ENCODE results near the gene IRF9.

Gene IRF9

DNA sequence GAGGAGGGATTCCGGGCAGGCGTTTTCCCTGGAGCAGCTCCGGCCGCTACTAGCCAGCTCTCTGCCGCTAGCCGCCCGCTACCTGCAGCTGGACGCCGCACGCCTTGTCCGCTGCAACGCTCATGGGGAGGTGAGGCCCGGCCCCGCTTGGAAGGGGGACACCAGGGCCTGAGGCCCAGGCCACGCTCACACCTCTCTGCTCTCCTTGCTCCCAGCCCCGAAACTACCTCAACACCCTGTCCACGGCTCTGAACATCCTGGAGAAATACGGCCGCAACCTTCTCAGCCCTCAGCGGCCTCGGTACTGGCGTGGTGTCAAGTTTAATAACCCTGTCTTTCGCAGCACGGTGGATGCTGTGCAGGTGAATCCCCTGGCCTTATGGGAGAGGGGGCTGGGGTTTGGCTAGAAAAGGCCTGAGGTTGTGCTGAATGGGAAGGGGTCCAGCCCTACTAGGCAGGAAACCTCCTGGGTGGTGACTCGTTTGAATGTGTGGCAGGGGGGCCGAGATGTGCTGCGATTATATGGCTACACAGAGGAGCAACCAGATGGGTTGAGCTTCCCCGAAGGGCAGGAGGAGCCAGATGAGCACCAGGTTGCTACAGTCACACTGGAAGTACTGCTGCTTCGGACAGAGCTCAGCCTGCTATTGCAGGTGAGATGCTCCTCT lies 13.2 kb upstream of the IRF9 start:
- Histone ChIP-seq H3K4me3 (ENCODE audit: low read length) (peak overlapping the region; percentile 78), H3K18ac (ENCODE audit: low read length) (peak overlapping the region; percentile 43), H2AK5ac (ENCODE audit: low read length) (peak overlapping the region; percentile 38), H2BK120ac (ENCODE audit: low read depth, low read length) (no peak overlapping the region), H3K27me3 (ENCODE audit: insufficient read depth, low read length, poor library complexity) (no peaks in the 10 kb centered on the region), H2BK5ac (ENCODE audit: low read length) (no peak overlapping the region), H3K9ac (ENCODE audit: low read length) (peak overlapping the region; percentile 98), H3K56ac (ENCODE audit: low read length) (peak overlapping the region; percentile 92), H3K4me2 (ENCODE audit: low read length) (peak overlapping the region; percentile 98), H3K79me2 (ENCODE audit: control insufficient read depth, insufficient read depth, low read length) (peaks cover 16% of the 10 kb centered on the region), H4K8ac (ENCODE audit: low read depth, low read length) (no peak overlapping the region), H3K79me1 (ENCODE audit: low read length) (peaks cover 20% of the 10 kb centered on the region), H2BK15ac (replicated peaks; ENCODE audit: low read depth) (no peak overlapping the region), H4K5ac (ENCODE audit: low read length) (no peak overlapping the region), H3K4ac (ENCODE audit: low read depth, low read length) (no peak overlapping the region), H3K27ac (ENCODE audit: low read depth, low read length) (peak overlapping the region; percentile 46), H3K4me1 (ENCODE audit: control insufficient read depth, low read depth, low read length) (peaks cover 8% of the 10 kb centered on the region), H3K23ac (ENCODE audit: low read length) (peak overlapping the region; percentile 66), H3K36me3 (ENCODE audit: control insufficient read depth, insufficient read depth, low read length) (peaks cover 12% of the 10 kb centered on the region)
- WGBS (ENCODE audit: extremely low coverage, insufficient coverage, low lambda C conversion rate): no CpG with 5 or more reads among the region's 29 CpGs
- peak; percentile 29 for DNase-seq

DNA sequence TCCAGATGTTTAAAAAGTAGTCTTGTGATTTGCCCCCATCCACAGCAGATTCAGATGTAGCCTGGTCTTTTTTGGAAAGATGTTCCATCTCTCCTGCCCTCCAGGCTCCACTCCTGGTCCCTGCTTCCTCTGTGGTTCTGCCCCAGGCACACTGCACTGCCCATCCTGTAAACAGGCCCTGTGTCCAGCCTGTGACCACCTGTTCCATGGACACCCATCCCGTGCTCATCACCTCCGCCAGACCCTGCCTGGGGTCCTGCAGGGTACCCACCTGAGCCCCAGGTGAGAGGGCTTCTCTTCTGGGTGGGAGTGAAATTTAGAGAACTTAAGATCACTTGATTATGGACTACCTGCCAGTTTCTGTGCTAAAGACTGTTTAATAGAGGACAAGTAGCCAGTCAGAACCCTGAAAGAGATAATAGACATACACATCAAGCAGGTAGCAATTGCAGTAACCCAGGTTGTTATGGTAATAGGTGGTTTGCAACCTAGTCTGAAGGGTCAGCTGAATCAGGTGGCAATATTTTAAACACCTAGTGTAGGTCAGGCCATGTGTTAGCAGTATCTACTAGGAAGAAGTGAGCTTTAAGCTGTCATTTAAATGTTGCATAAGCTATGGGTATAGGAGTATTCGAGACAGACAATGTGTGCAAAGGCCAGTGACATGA lies 11.6 kb upstream of the IRF9 start:
- peaks cover 8% of the 10 kb centered on the region for H3K4me1 ChIP-seq (ENCODE audit: control insufficient read depth, low read depth, low read length)
- no peak overlapping the region for H3K4me3 ChIP-seq (ENCODE audit: low read length)
- no peak overlapping the region for H3K4ac ChIP-seq (ENCODE audit: low read depth, low read length)
- H3K4me2 ChIP-seq (ENCODE audit: low read length): no peak overlapping the region
- H3K27ac ChIP-seq (ENCODE audit: low read depth, low read length): no peak overlapping the region
- no peak overlapping the region for H2BK5ac ChIP-seq (ENCODE audit: low read length)
- H3K23ac ChIP-seq (ENCODE audit: low read length): no peak overlapping the region
- DNase-seq: no peak
- no CpG with 5 or more reads among the region's 3 CpGs for WGBS (ENCODE audit: extremely low coverage, insufficient coverage, low lambda C conversion rate)
- peaks cover 20% of the 10 kb centered on the region for H3K79me1 ChIP-seq (ENCODE audit: low read length)
- no peak overlapping the region for H3K9ac ChIP-seq (ENCODE audit: low read length)
- no peak overlapping the region for H4K5ac ChIP-seq (ENCODE audit: low read length)
- no peaks in the 10 kb centered on the region for H3K27me3 ChIP-seq (ENCODE audit: insufficient read depth, low read length, poor library complexity)
- H4K8ac ChIP-seq (ENCODE audit: low read depth, low read length): no peak overlapping the region
- no peak overlapping the region for H2BK15ac ChIP-seq (replicated peaks; ENCODE audit: low read depth)
- H3K36me3 ChIP-seq (ENCODE audit: control insufficient read depth, insufficient read depth, low read length): peaks cover 12% of the 10 kb centered on the region
- H2BK120ac ChIP-seq (ENCODE audit: low read depth, low read length): no peak overlapping the region
- H3K18ac ChIP-seq (ENCODE audit: low read length): no peak overlapping the region
- H3K79me2 ChIP-seq (ENCODE audit: control insufficient read depth, insufficient read depth, low read length): peaks cover 16% of the 10 kb centered on the region
- H2AK5ac ChIP-seq (ENCODE audit: low read length): no peak overlapping the region
- H3K56ac ChIP-seq (ENCODE audit: low read length): no peak overlapping the region

DNA sequence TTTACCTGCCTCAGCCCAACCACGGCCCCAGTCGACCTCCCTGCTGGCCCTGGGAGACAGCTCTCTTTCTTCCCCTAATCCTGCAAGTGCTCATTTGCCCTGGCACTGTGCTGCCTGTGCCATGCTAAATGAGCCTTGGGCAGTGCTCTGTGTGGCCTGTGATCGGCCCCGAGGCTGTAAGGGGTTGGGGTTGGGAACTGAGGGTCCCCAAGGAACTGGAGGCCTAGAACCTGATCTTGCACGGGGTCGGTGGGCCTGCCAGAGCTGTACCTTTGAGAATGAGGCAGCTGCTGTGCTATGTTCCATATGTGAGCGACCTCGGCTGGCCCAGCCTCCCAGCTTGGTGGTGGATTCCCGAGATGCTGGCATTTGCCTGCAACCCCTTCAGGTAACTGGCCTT lies 11.0 kb upstream of the IRF9 start:
- H3K27ac ChIP-seq (ENCODE audit: low read depth, low read length): no peak overlapping the region
- peaks cover 16% of the 10 kb centered on the region for H3K79me2 ChIP-seq (ENCODE audit: control insufficient read depth, insufficient read depth, low read length)
- no peak for DNase-seq
- no peak overlapping the region for H3K9ac ChIP-seq (ENCODE audit: low read length)
- peaks cover 20% of the 10 kb centered on the region for H3K79me1 ChIP-seq (ENCODE audit: low read length)
- no peak overlapping the region for H3K4me3 ChIP-seq (ENCODE audit: low read length)
- no peak overlapping the region for H2AK5ac ChIP-seq (ENCODE audit: low read length)
- no peak overlapping the region for H2BK120ac ChIP-seq (ENCODE audit: low read depth, low read length)
- no peak overlapping the region for H3K4me2 ChIP-seq (ENCODE audit: low read length)
- H3K23ac ChIP-seq (ENCODE audit: low read length): no peak overlapping the region
- no peak overlapping the region for H3K56ac ChIP-seq (ENCODE audit: low read length)
- no CpG with 5 or more reads among the region's 9 CpGs for WGBS (ENCODE audit: extremely low coverage, insufficient coverage, low lambda C conversion rate)
- no peak overlapping the region for H3K4ac ChIP-seq (ENCODE audit: low read depth, low read length)
- H3K27me3 ChIP-seq (ENCODE audit: insufficient read depth, low read length, poor library complexity): no peaks in the 10 kb centered on the region
- no peak overlapping the region for H4K5ac ChIP-seq (ENCODE audit: low read length)
- H3K36me3 ChIP-seq (ENCODE audit: control insufficient read depth, insufficient read depth, low read length): peaks cover 12% of the 10 kb centered on the region
- no peak overlapping the region for H2BK5ac ChIP-seq (ENCODE audit: low read length)
- no peak overlapping the region for H4K8ac ChIP-seq (ENCODE audit: low read depth, low read length)
- H3K18ac ChIP-seq (ENCODE audit: low read length): no peak overlapping the region
- no peak overlapping the region for H2BK15ac ChIP-seq (replicated peaks; ENCODE audit: low read depth)
- H3K4me1 ChIP-seq (ENCODE audit: control insufficient read depth, low read depth, low read length): peaks cover 8% of the 10 kb centered on the region

DNA sequence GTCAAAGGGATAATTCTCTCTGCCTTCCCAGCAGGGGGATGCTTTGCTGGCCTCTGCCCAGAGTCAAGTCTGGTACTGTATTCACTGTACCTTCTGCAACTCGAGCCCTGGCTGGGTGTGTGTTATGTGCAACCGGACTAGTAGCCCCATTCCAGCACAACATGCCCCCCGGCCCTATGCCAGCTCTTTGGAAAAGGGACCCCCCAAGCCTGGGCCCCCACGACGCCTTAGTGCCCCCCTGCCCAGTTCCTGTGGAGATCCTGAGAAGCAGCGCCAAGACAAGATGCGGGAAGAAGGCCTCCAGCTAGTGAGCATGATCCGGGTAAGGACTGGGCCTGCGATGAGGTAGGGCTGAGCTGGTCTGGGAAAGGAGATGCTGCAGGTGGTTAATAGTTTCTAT lies 10.5 kb upstream of the IRF9 start:
- Histone ChIP-seq H2AK5ac (ENCODE audit: low read length) (no peak overlapping the region), H3K23ac (ENCODE audit: low read length) (no peak overlapping the region), H2BK5ac (ENCODE audit: low read length) (no peak overlapping the region), H3K9ac (ENCODE audit: low read length) (no peak overlapping the region), H3K27me3 (ENCODE audit: insufficient read depth, low read length, poor library complexity) (no peaks in the 10 kb centered on the region), H3K79me1 (ENCODE audit: low read length) (peaks cover 18% of the 10 kb centered on the region), H4K5ac (ENCODE audit: low read length) (no peak overlapping the region), H3K27ac (ENCODE audit: low read depth, low read length) (no peak overlapping the region), H3K4me1 (ENCODE audit: control insufficient read depth, low read depth, low read length) (peaks cover 8% of the 10 kb centered on the region), H3K4me2 (ENCODE audit: low read length) (no peak overlapping the region), H2BK120ac (ENCODE audit: low read depth, low read length) (no peak overlapping the region), H3K4ac (ENCODE audit: low read depth, low read length) (no peak overlapping the region), H4K8ac (ENCODE audit: low read depth, low read length) (no peak overlapping the region), H3K4me3 (ENCODE audit: low read length) (no peak overlapping the region), H2BK15ac (replicated peaks; ENCODE audit: low read depth) (no peak overlapping the region), H3K36me3 (ENCODE audit: control insufficient read depth, insufficient read depth, low read length) (peaks cover 16% of the 10 kb centered on the region), H3K56ac (ENCODE audit: low read length) (no peak overlapping the region), H3K18ac (ENCODE audit: low read length) (no peak overlapping the region), H3K79me2 (ENCODE audit: control insufficient read depth, insufficient read depth, low read length) (peaks cover 16% of the 10 kb centered on the region)
- WGBS (ENCODE audit: extremely low coverage, insufficient coverage, low lambda C conversion rate): no CpG with 5 or more reads among the region's 9 CpGs
- DNase-seq: no peak

DNA sequence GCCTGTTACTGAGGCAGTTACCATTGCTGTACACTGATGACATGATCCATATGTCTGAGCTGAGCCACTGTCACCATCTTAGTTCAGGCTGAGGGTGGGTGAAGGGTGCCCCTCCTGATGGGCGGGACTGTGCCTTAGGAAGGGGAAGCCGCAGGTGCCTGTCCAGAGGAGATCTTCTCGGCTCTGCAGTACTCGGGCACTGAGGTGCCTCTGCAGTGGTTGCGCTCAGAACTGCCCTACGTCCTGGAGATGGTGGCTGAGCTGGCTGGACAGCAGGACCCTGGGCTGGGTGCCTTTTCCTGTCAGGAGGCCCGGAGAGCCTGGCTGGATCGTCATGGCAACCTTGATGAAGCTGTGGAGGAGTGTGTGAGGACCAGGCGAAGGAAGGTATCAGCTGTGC lies 10.1 kb upstream of the IRF9 start:
- no CpG with 5 or more reads among the region's 9 CpGs for WGBS (ENCODE audit: extremely low coverage, insufficient coverage, low lambda C conversion rate)
- Histone ChIP-seq H2BK15ac (replicated peaks; ENCODE audit: low read depth) (no peak overlapping the region), H3K4me1 (ENCODE audit: control insufficient read depth, low read depth, low read length) (peaks cover 3% of the 10 kb centered on the region), H3K4me2 (ENCODE audit: low read length) (no peak overlapping the region), H4K5ac (ENCODE audit: low read length) (no peak overlapping the region), H2BK5ac (ENCODE audit: low read length) (no peak overlapping the region), H3K4me3 (ENCODE audit: low read length) (no peak overlapping the region), H2AK5ac (ENCODE audit: low read length) (no peak overlapping the region), H4K8ac (ENCODE audit: low read depth, low read length) (no peak overlapping the region), H3K27ac (ENCODE audit: low read depth, low read length) (no peak overlapping the region), H3K27me3 (ENCODE audit: insufficient read depth, low read length, poor library complexity) (no peaks in the 10 kb centered on the region), H3K9ac (ENCODE audit: low read length) (no peak overlapping the region), H3K79me2 (ENCODE audit: control insufficient read depth, insufficient read depth, low read length) (peaks cover 16% of the 10 kb centered on the region), H3K4ac (ENCODE audit: low read depth, low read length) (no peak overlapping the region), H2BK120ac (ENCODE audit: low read depth, low read length) (no peak overlapping the region), H3K18ac (ENCODE audit: low read length) (no peak overlapping the region), H3K23ac (ENCODE audit: low read length) (no peak overlapping the region), H3K56ac (ENCODE audit: low read length) (no peak overlapping the region), H3K79me1 (ENCODE audit: low read length) (peaks cover 16% of the 10 kb centered on the region), H3K36me3 (ENCODE audit: control insufficient read depth, insufficient read depth, low read length) (peaks cover 19% of the 10 kb centered on the region)
- DNase-seq: no peak
